SK-N-SH (cell line): Measurements from ENCODE around the gene IVNS1ABP.

Experiments
- CTCF ChIP-seq: fragments of 200-600 bp; sonication (generic); IDR thresholded peaks from 2 replicates; pipeline ENCODE4 v1.6.1; 2017; ENCODE audit warnings: antibody characterized with exemption, mild to moderate bottlenecking, moderate library complexity
- EZH2phosphoT487 ChIP-seq: fragments of 200-600 bp; sonication (generic); IDR thresholded peaks from 2 replicates; pipeline ENCODE4 v1.6.1; 2017; ENCODE audit warnings: low read depth, mixed run types, mild to moderate bottlenecking, antibody characterized with exemption, moderate library complexity, borderline replicate concordance
- NFIC ChIP-seq: IDR thresholded peaks from 2 replicates; pipeline ENCODE4 v1.4.0; 2012; ENCODE audit warnings: borderline replicate concordance
- RFX5 ChIP-seq: IDR thresholded peaks from 2 replicates; pipeline ENCODE4 v1.6.1; 2012; ENCODE audit warnings: mild to moderate bottlenecking, improper control_type of control experiment, low read length
- SMC3 ChIP-seq: IDR thresholded peaks from 2 replicates; pipeline ENCODE4 v1.6.1; 2012; ENCODE audit warnings: low read depth, low read length, improper control_type of control experiment
- TF ChIP-seq, protein P1 (sequence below): fragments of 150-350 bp; IDR thresholded peaks from 2 replicates; pipeline ENCODE4 v1.6.1; 2016; ENCODE audit warnings: mild to moderate bottlenecking, low read depth, low read length

DNA sequence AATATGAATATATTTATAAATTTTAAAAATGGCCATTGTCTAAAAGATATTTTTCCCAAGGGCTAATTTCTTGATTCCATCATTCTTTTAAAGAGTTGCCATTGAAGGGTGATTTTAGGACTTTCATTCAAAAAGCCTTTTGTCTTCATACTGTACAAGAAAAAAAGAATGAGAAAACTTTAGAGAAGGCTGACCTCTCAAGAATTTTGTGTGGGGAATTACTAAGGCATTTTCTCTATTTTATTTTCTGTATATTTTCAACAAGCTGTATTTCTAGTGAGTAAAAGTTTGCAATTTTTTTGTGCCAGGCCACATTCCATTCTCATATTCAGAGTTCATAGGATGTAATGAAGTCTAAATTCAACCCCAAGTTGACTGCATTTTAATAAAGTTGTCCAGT is 49.3 kb downstream of the IVNS1ABP start:
- TF ChIP-seq CTCF (no peak), SMC3 (no peak), NFIC (no peak), RFX5 (no peak), EZH2phosphoT487 (no peak)
- TF ChIP-seq, protein P1, sequence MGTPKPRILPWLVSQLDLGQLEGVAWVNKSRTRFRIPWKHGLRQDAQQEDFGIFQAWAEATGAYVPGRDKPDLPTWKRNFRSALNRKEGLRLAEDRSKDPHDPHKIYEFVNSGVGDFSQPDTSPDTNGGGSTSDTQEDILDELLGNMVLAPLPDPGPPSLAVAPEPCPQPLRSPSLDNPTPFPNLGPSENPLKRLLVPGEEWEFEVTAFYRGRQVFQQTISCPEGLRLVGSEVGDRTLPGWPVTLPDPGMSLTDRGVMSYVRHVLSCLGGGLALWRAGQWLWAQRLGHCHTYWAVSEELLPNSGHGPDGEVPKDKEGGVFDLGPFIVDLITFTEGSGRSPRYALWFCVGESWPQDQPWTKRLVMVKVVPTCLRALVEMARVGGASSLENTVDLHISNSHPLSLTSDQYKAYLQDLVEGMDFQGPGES, result no peak
